HG03558 (cell line): Measurements from ENCODE around the gene ITM2B.
"Not testable (repeated sequence)": the region's sequence is repeated elsewhere in the genome, so short reads cannot be mapped to it uniquely, and the experiment has no call there.

Source experiments
- ATAC-seq: cut with Tn5 transposase; IDR thresholded peaks from one replicate; pipeline ENCODE4 v1.9.1; 2021; ENCODE audit warnings: moderate number of reproducible peaks; ENCODE audit not compliant: unreplicated experiment; ENCODE audit errors: extremely low read depth

Gene ITM2B

GRCh38 chr13:48222358-48223301, 10.4 kb upstream of the ITM2B start:
- no peak for ATAC-seq

DNA sequence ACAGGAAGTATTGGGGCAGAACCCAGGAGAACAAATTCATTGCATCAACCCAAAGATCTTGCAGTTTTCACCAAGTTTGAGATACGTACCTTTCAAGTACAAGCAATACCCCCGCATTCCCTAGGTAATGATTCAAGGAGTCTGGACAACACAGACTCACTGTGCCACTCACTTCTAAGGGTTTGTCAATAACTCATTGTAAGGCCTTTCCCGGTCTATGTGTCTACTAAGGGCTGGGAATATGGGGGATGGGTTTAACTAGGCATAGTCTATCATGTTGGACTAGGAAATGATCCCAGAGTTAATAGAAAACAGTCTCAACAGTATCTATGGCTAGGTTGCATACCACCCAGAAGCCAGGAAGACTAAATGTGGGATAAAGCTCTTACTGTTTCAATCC, 8.3 kb upstream of the ITM2B start:
- ATAC-seq = no peak

DNA sequence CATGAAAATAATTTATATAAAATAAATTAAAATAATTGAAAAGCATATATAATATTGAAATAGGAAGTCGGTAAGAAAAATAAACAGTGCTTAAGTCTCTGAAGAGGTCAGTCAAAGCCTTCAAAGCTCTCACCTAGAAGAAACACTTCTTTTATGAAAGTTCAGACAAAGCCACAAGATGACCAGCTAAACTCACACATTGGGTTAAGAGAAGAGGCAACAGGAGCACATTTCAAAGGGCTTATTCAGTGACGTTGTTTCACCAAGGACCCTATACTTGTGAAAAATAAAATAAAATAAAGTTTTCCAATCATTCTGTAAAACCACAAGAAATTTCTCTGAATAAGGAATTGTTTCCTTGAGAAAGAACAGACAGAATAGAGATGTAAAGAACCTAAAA, 2.5 kb upstream of the ITM2B start:
- no peak for ATAC-seq

DNA sequence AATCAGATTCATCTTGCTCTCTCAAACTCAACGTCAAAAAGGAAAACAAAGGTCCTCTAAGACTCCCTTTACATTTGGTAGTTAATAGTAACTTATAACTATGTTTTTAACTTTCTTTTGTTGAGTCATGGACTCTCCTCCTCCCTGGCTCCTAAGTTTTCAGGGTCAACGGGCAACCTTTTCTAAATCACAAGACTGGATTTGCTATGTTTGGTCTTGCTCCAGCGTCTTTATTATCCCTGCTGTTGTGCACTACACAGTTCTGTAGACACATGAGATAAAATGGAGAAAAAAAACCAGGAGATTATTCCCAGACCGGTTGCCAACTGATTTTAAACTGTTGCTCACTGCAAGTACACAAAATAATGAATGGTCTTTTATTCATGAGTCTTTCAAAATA, 1.9 kb upstream of the ITM2B start:
- ATAC-seq = no peak

DNA sequence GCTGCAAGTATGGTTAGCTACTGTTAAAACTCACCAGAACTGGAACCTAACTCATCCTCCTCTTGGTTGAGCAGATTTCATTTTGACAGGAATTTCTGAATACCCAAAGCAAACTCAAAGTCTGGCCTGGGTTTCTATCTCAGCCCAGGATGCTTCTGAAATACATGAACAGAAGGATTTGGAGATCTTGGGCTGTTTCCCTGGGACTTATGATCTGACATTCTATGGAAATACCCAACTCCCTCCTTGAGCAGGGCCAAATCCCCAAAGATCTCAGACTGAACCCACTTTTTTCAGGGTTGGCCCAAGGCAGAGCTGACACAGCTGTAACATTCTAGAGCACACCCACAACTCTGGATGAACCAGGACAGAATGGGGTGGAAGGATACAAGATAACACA, 1.1 kb upstream of the ITM2B start:
- no peak for ATAC-seq

DNA sequence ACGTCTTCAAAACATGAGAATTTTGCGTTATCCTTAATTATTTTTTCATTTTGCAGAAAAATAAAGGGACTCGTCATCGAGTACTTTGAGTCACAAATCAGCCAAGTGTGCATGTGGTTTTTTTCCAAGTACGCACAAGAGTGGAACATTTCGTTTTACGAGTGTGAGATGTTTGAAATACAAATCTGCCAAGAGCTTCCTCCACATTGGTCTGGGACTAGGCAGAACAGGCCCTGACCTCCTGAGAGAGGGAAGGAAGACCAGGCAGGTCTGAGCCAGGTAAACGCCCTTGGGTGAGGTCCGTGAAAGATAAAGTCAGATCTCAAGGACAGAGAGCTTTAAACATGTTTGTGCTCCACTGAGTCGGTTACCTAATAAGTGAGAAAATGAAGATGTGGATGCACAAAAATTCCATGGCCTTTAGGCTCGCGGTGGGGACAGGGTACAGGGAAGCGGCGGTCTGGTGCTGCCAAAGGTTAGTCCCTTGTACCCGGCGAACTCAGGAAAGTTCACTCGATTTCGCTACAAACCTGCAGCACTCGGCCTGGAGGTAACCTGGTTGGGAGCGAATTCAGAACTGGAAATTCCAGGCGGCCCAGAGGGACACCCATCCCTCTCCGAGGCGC, 473 bp upstream of the ITM2B start:
- no peak for ATAC-seq

DNA sequence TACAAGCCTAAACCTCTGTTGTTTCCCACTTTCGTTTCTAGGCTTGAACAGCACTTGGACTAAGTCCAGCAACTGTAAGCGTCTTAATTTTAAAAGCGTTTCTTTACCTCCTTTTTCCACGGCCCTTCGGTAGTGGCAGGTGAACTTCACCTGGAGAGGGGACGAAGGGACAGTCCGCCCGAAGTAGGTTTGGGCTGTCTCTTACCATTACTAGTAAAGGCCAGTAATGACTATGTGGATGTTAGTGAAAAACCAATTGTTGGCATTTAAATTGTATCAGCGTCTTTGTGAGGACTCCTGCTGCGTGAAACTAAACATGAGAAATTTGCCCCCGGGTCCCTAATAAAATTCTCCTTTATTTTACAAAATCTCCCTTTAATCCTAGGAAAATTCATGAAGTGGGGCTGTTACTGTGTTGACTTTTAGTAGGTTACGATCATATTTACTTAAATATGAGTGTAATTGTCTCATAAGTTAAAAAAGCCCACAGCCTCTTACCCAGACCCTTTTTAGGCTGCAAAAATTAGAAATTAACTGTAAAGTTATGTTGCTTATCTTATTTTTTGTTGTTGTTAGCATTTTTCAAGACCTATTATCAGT, 983 bp downstream of the ITM2B start:
- ATAC-seq = no peak

DNA sequence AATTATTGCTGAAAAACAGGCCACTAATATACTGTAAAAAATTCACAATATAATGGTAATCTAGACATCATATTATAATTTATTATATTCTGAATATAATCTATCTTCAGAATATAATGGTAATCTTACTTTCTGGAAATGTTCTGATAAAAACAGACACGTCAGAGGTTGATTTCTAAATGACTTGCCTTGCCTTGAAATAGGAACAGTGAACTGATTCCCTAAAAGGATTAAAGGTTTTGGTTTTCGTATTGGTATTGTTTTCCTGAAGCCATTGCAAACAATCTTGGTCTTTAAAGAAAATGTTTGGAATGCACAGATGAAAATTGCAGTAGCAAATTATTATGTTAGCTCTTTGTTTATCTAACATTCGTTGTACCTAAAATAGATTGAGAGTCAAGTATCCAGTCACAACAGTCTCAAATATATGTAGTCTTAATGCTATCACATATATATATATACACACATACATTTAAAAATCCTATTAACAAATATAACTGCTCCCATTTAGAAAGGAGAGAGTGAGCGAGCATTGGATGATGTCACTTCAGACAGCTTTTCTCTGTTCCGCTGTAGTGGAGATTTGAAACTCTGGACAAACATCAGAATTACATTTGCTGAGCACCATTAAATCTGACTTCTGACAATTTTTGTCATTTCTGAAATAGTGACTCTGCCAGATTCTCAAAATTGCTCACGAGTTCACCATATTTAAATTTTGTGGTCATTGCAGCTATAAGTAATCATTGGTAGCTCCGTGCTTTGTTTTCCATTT, 1.7 kb downstream of the ITM2B start:
- ATAC-seq = no peak

GRCh38 chr13:48235341-48236135, 2.5 kb downstream of the ITM2B start:
- ATAC-seq = no peak

- ATAC-seq = no peak
These were observed 3.7 kb downstream of the ITM2B start for GRCh38 chr13:48236528-48237353.

GRCh38 chr13:48239369-48239768, 6.4 kb downstream of the ITM2B start:
- not testable (repeated sequence) for ATAC-seq

DNA sequence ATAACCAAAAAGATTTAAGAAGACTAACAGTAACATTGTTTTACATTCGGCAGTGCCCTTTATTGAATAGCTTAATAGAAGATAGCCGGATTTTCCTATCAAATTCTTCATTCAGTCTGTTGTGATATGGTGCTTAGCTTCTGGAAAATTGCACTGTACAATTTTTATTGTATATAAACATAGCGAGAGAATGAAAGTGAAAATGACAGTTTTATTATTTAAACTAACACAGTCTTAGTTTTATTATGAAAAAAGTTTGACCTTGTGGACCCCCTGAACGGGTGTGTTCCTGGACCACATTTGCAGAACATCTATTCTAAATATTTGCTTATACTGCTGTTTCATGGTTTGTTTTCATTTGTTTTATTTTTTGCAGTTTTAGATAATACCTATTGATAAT, 8.6 kb downstream of the ITM2B start:
- no peak for ATAC-seq

DNA sequence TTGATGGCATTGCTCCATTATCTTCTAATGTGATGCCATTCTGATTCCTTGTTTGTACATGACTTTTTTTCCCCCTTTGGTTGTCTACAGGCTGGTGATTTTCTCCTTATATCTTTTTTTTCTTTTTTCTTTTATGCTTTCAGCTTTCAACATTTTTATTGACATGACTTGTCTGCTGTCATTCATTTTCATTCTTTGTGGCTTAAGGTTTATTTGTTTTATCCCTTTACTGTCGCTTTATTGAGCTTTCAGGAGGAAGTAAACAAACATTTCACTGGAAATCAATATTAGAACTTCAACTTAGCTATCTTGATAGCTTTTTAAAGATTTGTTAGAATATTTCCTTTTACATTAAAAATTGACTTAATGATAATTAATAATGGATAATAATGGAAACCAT, 9.7 kb downstream of the ITM2B start:
- no peak for ATAC-seq

- no peak for ATAC-seq
These were observed 11.2 kb downstream of the ITM2B start for GRCh38 chr13:48244159-48244558.

GRCh38 chr13:48246102-48246501, 13.1 kb downstream of the ITM2B start:
- ATAC-seq = no peak

- no peak for ATAC-seq
These were observed 16.0 kb downstream of the ITM2B start for GRCh38 chr13:48249018-48249417.

- ATAC-seq = no peak
These were observed 18.6 kb downstream of the ITM2B start for GRCh38 chr13:48251611-48252081.

GRCh38 chr13:48252176-48252575, 19.2 kb downstream of the ITM2B start:
- no peak for ATAC-seq

DNA sequence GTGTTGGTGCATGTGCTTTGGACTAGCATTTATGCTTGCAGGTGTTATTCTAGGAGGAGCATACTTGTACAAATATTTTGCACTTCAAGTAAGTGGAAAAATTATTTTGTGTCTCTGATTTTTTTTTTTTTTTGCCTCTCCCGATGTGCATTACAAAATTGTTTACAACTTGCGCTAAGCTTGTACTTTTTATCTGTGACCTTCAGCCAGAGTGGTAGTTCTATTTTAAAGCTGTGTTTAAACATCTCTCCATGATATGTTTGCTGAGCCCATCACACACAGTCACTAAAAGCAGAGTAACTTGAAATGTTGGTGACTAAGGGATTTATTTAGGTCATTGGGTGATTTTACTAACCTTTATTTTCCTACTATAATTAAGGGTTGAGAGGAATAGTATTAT, 20.8 kb downstream of the ITM2B start:
- no peak for ATAC-seq
